Panc1 (cell line): ENCODE data around the gene SGMS1.

Experiments used
- POLR2AphosphoS5 ChIP-seq: IDR thresholded peaks from 2 replicates; pipeline ENCODE4 v1.6.1; 2012; ENCODE audit warnings: mild to moderate bottlenecking, low read depth, low read length, moderate library complexity
- SIN3A ChIP-seq: IDR thresholded peaks from 2 replicates; pipeline ENCODE4 v1.6.1; 2012; ENCODE audit warnings: low read depth, mild to moderate bottlenecking, low read length, moderate library complexity, borderline replicate concordance; ENCODE audit not compliant: insufficient read depth
- TCF7L2 ChIP-seq: IDR thresholded peaks from 2 replicates; pipeline ENCODE4 v1.6.1; 2011; ENCODE audit warnings: mild to moderate bottlenecking, low read depth, low read length, inconsistent platforms
- TF ChIP-seq, protein P1 (sequence below): fragments of 450-650 bp; IDR thresholded peaks from 2 replicates; pipeline ENCODE4 v1.5.1; 2017; ENCODE audit warnings: mild to moderate bottlenecking
- TF ChIP-seq, protein P2 (sequence below), 2 experiments: IDR thresholded peaks; 2 replicates each; pipeline ENCODE4 v1.6.1; 2011 to 2012; ENCODE audit warnings: low read depth in 2 of 2, control low read depth in 1 of 2, low read length in 1 of 2, mild to moderate bottlenecking in 1 of 2, moderate library complexity in 1 of 2; ENCODE audit not compliant: insufficient read depth in 1 of 2

DNA sequence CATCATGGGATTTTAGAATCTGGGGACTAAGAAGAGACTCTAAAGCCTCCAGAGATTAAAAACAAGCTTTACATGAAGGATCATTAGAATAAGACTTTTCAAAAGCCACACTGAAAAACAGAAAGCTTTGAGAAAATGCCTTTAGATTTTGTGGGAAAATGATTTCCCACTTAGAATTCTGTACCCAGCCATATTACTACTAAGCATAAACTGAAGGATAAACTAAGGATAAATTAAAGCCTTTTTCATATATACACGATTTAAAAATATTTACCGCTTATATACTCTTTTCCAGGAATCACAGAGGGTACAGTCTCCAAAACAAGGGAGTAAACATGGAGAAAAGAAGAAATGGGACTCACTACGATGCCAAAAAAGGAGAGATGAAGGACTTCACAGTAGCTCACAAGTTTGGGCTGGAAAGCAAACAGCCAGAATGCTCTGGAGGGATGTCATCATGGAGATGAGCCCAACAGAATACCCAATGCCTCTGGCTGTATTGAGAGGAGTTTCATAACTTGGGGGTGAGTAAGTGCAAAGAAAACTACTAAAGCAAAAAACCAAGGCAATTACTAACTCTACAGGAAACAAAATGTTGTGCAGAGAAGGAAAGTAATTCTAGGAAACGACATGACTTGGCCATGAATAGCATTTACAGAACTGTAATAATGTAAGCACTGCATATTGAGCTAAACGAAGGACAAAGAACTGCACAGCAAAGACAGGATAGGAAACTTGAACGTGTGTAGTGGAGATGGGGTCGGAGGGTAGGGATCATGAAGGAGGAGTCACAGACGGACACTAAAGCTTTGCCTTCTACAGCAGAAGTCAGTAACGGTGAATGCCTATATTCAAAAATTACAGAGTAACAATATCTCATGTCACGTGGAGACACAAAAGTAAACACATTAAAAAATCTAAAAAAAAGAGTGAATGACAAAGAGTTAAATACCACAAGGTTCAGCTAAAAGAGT lies 311.0 kb downstream of the SGMS1 start:
- TF ChIP-seq, protein P1, sequence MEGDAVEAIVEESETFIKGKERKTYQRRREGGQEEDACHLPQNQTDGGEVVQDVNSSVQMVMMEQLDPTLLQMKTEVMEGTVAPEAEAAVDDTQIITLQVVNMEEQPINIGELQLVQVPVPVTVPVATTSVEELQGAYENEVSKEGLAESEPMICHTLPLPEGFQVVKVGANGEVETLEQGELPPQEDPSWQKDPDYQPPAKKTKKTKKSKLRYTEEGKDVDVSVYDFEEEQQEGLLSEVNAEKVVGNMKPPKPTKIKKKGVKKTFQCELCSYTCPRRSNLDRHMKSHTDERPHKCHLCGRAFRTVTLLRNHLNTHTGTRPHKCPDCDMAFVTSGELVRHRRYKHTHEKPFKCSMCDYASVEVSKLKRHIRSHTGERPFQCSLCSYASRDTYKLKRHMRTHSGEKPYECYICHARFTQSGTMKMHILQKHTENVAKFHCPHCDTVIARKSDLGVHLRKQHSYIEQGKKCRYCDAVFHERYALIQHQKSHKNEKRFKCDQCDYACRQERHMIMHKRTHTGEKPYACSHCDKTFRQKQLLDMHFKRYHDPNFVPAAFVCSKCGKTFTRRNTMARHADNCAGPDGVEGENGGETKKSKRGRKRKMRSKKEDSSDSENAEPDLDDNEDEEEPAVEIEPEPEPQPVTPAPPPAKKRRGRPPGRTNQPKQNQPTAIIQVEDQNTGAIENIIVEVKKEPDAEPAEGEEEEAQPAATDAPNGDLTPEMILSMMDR = no peak
- TF ChIP-seq, protein P2, sequence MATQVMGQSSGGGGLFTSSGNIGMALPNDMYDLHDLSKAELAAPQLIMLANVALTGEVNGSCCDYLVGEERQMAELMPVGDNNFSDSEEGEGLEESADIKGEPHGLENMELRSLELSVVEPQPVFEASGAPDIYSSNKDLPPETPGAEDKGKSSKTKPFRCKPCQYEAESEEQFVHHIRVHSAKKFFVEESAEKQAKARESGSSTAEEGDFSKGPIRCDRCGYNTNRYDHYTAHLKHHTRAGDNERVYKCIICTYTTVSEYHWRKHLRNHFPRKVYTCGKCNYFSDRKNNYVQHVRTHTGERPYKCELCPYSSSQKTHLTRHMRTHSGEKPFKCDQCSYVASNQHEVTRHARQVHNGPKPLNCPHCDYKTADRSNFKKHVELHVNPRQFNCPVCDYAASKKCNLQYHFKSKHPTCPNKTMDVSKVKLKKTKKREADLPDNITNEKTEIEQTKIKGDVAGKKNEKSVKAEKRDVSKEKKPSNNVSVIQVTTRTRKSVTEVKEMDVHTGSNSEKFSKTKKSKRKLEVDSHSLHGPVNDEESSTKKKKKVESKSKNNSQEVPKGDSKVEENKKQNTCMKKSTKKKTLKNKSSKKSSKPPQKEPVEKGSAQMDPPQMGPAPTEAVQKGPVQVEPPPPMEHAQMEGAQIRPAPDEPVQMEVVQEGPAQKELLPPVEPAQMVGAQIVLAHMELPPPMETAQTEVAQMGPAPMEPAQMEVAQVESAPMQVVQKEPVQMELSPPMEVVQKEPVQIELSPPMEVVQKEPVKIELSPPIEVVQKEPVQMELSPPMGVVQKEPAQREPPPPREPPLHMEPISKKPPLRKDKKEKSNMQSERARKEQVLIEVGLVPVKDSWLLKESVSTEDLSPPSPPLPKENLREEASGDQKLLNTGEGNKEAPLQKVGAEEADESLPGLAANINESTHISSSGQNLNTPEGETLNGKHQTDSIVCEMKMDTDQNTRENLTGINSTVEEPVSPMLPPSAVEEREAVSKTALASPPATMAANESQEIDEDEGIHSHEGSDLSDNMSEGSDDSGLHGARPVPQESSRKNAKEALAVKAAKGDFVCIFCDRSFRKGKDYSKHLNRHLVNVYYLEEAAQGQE (IDR thresholded peaks at IDR 0.05; ENCODE audit: insufficient read depth in 1 of 2, low read depth in 2 of 2, low read length in 1 of 2) = no peak
- TF ChIP-seq POLR2AphosphoS5 (no peak), TCF7L2 (no peak), SIN3A (no peak)
